Measurements from ENCODE around the gene ASF1B. TPM values are rescaled to one million over a fixed set of nuclear protein-coding genes. Genes with fewer than 3 reads are reported as not detected.

ASF1B gene
- total RNA-seq, 2 donors from 2014 or later: 0.14 to 1.1 TPM

DNA sequence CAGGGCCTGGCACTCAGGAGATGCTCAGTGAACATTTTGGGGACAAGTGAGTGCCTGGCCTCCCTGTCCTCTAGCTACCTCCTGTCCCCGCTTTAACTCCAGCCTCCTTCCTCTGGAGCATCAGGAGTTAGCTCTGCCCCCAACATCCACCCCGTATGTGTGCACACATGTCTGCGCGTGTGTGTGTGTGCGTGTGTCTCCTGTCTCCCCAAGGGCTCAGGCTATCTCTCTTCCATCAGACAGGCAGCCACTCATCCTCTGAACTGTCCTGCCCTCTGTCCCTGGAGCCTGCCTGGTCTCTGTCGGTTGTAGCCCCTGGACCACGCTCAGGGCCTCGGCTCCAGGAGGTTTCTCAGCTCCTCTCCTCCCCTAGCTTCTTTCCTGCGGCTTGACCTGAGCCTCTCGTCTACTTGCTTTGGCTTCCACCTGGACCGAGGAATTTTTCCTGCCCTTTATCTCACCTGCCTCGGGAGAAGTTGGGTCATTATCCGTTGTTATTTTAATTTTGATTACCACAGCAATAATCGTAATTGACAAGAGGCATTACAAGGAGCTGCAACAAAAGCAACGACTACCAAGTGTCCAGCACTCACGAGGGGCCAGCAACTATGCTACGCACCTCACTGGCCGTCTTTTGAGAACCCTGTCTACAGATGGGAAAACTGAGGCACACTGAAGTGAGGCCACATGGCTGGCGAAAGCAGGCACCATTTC, 32.0 kb upstream of the ASF1B start:
- Histone ChIP-seq H3K9me3 (no peaks in the 10 kb centered on the region), H3K27me3 (replicated peaks; ENCODE audit: insufficient read depth) (no peaks in the 10 kb centered on the region), H3K4me3 (no peak overlapping the region), H3K36me3 (peaks cover 11% of the 10 kb centered on the region), H3K4me1 (ENCODE audit: control insufficient read depth in 1 of 2, low read depth in 2 of 2) (no peaks in the 10 kb centered on the region), H3K27ac (no peak overlapping the region)
- TF ChIP-seq, protein P1, sequence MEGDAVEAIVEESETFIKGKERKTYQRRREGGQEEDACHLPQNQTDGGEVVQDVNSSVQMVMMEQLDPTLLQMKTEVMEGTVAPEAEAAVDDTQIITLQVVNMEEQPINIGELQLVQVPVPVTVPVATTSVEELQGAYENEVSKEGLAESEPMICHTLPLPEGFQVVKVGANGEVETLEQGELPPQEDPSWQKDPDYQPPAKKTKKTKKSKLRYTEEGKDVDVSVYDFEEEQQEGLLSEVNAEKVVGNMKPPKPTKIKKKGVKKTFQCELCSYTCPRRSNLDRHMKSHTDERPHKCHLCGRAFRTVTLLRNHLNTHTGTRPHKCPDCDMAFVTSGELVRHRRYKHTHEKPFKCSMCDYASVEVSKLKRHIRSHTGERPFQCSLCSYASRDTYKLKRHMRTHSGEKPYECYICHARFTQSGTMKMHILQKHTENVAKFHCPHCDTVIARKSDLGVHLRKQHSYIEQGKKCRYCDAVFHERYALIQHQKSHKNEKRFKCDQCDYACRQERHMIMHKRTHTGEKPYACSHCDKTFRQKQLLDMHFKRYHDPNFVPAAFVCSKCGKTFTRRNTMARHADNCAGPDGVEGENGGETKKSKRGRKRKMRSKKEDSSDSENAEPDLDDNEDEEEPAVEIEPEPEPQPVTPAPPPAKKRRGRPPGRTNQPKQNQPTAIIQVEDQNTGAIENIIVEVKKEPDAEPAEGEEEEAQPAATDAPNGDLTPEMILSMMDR (IDR thresholded peaks at IDR 0.05): no peak
- ATAC-seq (ENCODE audit: insufficient number of reproducible peaks, low FRiP score, low read depth) (no peak), DNase-seq (ENCODE audit: low spot score) (no peak)

DNA sequence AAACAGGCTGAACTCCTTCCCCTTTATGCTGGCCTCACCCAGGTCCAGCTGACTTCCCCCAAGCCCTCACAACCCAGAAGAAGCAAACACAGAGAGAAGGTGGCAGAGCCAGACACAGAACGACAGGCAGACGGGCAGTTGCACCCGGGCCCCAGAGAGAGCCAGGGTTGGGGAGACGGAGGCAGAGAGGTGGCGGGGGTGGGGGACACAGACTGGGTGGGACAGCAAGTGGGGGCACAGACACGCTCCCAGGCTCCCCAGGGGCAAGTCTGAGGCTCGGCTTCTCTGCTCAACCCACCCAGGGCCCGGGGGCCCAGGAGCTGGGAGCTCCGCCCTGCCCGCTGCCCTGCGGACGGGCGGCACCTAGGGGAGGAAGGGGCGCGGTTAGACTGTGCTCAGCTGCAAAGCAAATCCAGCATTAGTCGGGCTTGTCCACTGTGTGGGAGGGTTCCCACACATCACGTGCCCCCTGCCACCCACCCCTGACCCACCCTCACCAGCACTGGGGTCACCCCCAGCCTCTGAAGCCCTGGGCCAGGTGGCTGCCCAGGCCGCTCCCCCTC, 31.3 kb upstream of the ASF1B start:
- Histone ChIP-seq H3K36me3 (peaks cover 9% of the 10 kb centered on the region), H3K9me3 (no peaks in the 10 kb centered on the region), H3K27me3 (replicated peaks; ENCODE audit: insufficient read depth) (no peaks in the 10 kb centered on the region), H3K27ac (no peak overlapping the region), H3K4me1 (ENCODE audit: control insufficient read depth in 1 of 2, low read depth in 2 of 2) (no peaks in the 10 kb centered on the region), H3K4me3 (peak overlapping the region; percentile 33)
- ATAC-seq (ENCODE audit: insufficient number of reproducible peaks, low FRiP score, low read depth) (no peak), DNase-seq (ENCODE audit: low spot score) (no peak)
- TF ChIP-seq, protein P1 (IDR thresholded peaks at IDR 0.05): no peak

DNA sequence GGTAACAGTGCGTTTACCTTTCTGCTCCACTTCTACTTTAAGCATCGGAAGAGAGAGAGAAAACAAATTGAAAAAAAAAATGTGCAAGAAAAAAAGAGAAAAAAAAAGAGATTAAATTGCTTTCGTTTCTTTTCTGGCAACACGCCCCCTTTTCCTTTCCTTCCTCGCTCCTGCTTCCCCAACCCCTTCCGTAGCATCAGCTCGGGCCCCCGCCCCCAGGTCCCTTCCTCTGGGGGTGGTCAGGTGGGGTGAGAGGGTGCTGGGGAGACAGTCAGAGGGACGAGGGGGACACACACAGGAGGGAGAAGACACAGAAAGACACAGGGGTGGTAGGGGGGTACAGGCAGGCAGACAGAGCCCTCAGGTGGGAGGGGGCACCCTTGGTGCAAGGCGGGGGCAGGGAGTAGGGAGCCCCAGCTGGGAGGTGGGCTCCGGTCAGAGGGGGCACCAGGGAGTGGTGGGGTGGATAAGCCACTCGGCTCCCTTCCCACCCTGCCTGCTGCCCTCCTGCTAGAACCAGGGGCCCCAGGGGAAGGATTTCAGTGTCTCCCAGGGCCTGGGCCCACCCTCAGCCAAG, 30.7 kb upstream of the ASF1B start:
- Histone ChIP-seq H3K4me3 (peak overlapping the region; percentile 33), H3K36me3 (peaks cover 9% of the 10 kb centered on the region), H3K4me1 (ENCODE audit: control insufficient read depth in 1 of 2, low read depth in 2 of 2) (no peaks in the 10 kb centered on the region), H3K27me3 (replicated peaks; ENCODE audit: insufficient read depth) (no peaks in the 10 kb centered on the region), H3K27ac (no peak overlapping the region), H3K9me3 (no peaks in the 10 kb centered on the region)
- TF ChIP-seq, protein P1 (IDR thresholded peaks at IDR 0.05): no peak
- ATAC-seq (ENCODE audit: insufficient number of reproducible peaks, low FRiP score, low read depth): no peak
- no peak for DNase-seq (ENCODE audit: low spot score)

DNA sequence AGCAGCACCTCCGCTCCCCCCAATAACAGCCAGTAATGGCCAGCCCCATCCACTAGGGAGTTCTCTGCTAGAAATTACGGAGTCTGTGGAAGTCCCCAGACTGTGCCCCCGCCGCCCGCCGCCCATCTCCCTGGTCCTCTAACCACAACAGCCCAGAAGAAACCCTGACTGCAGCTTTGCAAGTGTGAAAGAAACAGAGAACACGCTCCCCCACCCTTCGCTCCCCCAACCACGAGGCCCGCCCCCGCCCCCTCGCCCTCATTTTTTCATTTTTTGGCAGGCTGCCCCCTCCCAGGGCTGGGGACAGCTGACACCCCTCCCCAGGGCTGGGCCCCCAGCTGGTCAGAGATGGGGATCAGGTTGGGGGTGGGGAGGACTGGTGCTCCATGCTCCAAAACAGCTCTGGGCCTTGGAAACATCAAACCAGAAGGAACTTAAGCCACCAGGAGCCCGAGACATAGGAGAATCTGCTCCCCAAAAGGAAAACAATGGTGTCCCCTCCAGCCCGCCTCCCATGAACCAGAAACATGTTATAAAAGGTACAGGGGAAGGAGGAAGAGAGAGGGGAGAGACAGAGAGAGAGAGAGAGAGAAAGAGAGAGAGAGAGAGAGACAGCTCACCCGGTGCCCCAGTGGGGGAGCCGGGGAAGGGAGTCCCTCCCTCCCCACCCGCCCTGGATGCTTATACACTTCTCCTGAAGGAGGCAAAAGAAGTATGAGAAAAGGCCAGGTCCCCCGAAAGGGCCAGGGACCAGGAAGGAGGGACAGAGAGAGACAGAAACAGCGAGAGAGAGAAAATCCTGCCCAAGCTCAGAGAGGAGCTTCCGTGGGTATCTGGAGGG, 29.8 kb upstream of the ASF1B start:
- Histone ChIP-seq H3K4me1 (ENCODE audit: control insufficient read depth in 1 of 2, low read depth in 2 of 2) (no peaks in the 10 kb centered on the region), H3K4me3 (no peak overlapping the region), H3K36me3 (peaks cover under 1% of the 10 kb centered on the region), H3K27ac (no peak overlapping the region), H3K27me3 (replicated peaks; ENCODE audit: insufficient read depth) (no peaks in the 10 kb centered on the region), H3K9me3 (no peaks in the 10 kb centered on the region)
- ATAC-seq (ENCODE audit: insufficient number of reproducible peaks, low FRiP score, low read depth): no peak
- no peak for DNase-seq (ENCODE audit: low spot score)
- TF ChIP-seq, protein P1 (IDR thresholded peaks at IDR 0.05): no peak
